HepG2 (cell line): ENCODE measurements around the gene UBAC1. TPM values are rescaled to one million over a fixed set of nuclear protein-coding genes. Genes with fewer than 3 reads are reported as not detected.

Experiments used
- CBX1 ChIP-seq: IDR thresholded peaks from one replicate; pipeline ENCODE4 v1.6.1; 2016; ENCODE audit warnings: antibody characterized with exemption, low read depth
- KDM1A ChIP-seq: IDR thresholded peaks from 2 replicates; pipeline ENCODE4 v1.6.1; 2016; ENCODE audit warnings: missing compliant biosample characterization
- MYC ChIP-seq: sonication (generic); formaldehyde crosslinking; IDR thresholded peaks from 2 replicates; pipeline ENCODE4 v1.9.0; 2021; ENCODE audit warnings: missing genetic modification reagents, borderline replicate concordance
- NCOA2 ChIP-seq: sonication (generic); formaldehyde crosslinking; IDR thresholded peaks from 2 replicates; pipeline ENCODE4 v1.8.0; 2022; ENCODE audit warnings: inconsistent platforms
- RELA ChIP-seq: sonication (generic); formaldehyde crosslinking; IDR thresholded peaks from 2 replicates; pipeline ENCODE4 v1.4.0; 2020; ENCODE audit warnings: missing genetic modification reagents
- ZBTB38 ChIP-seq: sonication (generic); formaldehyde crosslinking; IDR thresholded peaks from 2 replicates; pipeline ENCODE4 v1.5.1; 2020; ENCODE audit warnings: mild to moderate bottlenecking, missing genetic modification reagents
- ZFP1 ChIP-seq: IDR thresholded peaks from 2 replicates; pipeline ENCODE4 v1.6.1; 2016
- ZNF501 ChIP-seq: sonication (generic); formaldehyde crosslinking; IDR thresholded peaks from 2 replicates; pipeline ENCODE4 v1.5.1; 2020; ENCODE audit warnings: mild to moderate bottlenecking, moderate library complexity, missing genetic modification reagents
- ZNF646 ChIP-seq: sonication (generic); formaldehyde crosslinking; IDR thresholded peaks from 2 replicates; pipeline ENCODE4 v1.9.0; 2021; ENCODE audit warnings: mild to moderate bottlenecking, missing genetic modification reagents
- polyA plus RNA-seq, 8 experiments: library from polyadenylated mRNA; depleted of rRNA in 3 of 8; stranded (reverse) in 7 of 8; unstranded in 1 of 8; fragments of >200 nt; fragmentation: Illumina TruSeq in 4 of 8; extraction: Trizol in 4 of 8; gene quantifications; 2 replicates each; pipeline versions ENCODE4 v1.2.1 to v1.2.3, GENCODE V29; 2011 to 2016; ENCODE audit warnings: low read depth in 4 of 8, missing spikeins in 1 of 8, mixed read lengths in 1 of 8; ENCODE audit not compliant: insufficient read depth in 1 of 8
- total RNA-seq, 5 experiments: library from RNA; depleted of rRNA; stranded (reverse); fragments of >200 nt; fragmentation: Illumina TruSeq; extraction: Trizol; gene quantifications; 2 replicates each; pipeline ENCODE4 v1.2.3, GENCODE V29; 2016; ENCODE audit warnings: low read depth in 1 of 5
- TF ChIP-seq, protein P1 (sequence below): IDR thresholded peaks from 2 replicates; pipeline ENCODE4 v1.6.1; 2012; ENCODE audit warnings: inconsistent platforms

Gene UBAC1
- total and polyA plus RNA-seq, 2 of the 13 experiments (the other 11 are each of a cell fraction or from before 2014, with no cell fraction given) = 32.2 to 34.1 TPM

DNA sequence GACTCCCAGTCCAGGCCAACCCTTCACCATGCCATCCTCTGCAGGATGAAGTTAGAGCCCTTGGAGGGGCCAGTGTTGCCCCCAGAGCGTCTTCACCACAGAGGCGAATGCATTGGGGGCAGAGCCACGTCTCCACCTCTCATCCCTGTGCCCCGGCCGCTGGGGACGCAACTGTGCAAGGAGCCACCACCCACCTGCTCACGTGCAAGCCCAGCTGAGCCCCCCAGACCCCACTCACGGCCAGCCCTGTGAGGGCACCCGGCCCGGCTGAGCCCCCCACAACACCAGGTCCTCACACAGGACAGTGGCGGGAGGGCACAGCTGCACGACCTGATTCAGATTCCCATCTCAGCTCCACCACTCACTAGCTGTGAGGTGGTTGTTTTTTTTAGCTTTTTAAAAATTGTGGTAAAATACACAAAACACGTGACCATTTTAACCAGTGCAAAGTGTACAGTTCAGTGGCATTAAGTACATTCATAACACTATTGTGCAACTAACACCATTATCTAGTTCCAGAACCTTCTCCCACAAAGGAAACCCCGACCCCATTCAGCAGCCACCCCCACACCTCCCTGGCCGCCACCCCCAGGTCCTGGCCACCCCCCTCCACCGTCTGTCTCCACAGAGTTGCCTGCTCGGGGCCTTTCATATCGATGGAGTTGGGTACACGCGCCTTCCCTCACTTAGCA is 33.5 kb upstream of the UBAC1 start (continued):
- TF ChIP-seq ZNF646 (CRISPR knock-in tag) = no peak; the same call in none of the 2 replicates
- TF ChIP-seq ZNF501 (CRISPR knock-in tag) = no peak
- TF ChIP-seq, protein P1, sequence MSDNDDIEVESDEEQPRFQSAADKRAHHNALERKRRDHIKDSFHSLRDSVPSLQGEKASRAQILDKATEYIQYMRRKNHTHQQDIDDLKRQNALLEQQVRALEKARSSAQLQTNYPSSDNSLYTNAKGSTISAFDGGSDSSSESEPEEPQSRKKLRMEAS = no peak; the same call in 1 of the 2 replicates
- no peak; the same call in 1 of the 2 replicates for TF ChIP-seq MYC (CRISPR knock-in tag)
- TF ChIP-seq NCOA2 (CRISPR knock-in tag) = no peak
- TF ChIP-seq ZBTB38 (CRISPR knock-in tag) = no peak; the same call in 1 of the 2 replicates
- TF ChIP-seq CBX1 = no peak
- TF ChIP-seq RELA = no peak
- no peak for TF ChIP-seq KDM1A (CRISPR knock-in tag)
- TF ChIP-seq ZFP1 = no peak
